GM19372 (cell line): ENCODE results near the gene KAT7.
"Not testable (repeated sequence)": the region's sequence is repeated elsewhere in the genome, so short reads cannot be mapped to it uniquely, and the experiment has no call there.

Source experiments
- ATAC-seq: cut with Tn5 transposase; IDR thresholded peaks from one replicate; pipeline ENCODE4 v1.9.1; 2021; ENCODE audit warnings: mild to moderate bottlenecking, low read depth, moderate library complexity; ENCODE audit not compliant: unreplicated experiment

KAT7 gene

GRCh38 chr17:49798182-49798581 lies 9.7 kb downstream of the KAT7 start:
- no peak for ATAC-seq

GRCh38 chr17:49798738-49799137 lies 10.3 kb downstream of the KAT7 start:
- no peak for ATAC-seq

GRCh38 chr17:49809056-49809455 lies 20.6 kb downstream of the KAT7 start:
- ATAC-seq, result no peak

GRCh38 chr17:49814781-49815529 lies 26.5 kb downstream of the KAT7 start:
- ATAC-seq, result no peak

GRCh38 chr17:49815761-49816281 lies 27.3 kb downstream of the KAT7 start:
- no peak for ATAC-seq

- no peak for ATAC-seq
Observed at GRCh38 chr17:49817993-49818392, 29.5 kb downstream of the KAT7 start.

- ATAC-seq, result no peak
Observed at GRCh38 chr17:49819138-49819537, 30.7 kb downstream of the KAT7 start.

- ATAC-seq, result no peak
Observed at GRCh38 chr17:49819651-49820050, 31.2 kb downstream of the KAT7 start.

- no peak for ATAC-seq
Observed at GRCh38 chr17:49820773-49821172, 32.3 kb downstream of the KAT7 start.

- no peak for ATAC-seq
Observed at GRCh38 chr17:49821466-49821865, 33.0 kb downstream of the KAT7 start.

GRCh38 chr17:49821916-49822315 lies 33.4 kb downstream of the KAT7 start:
- ATAC-seq, result no peak

GRCh38 chr17:49822829-49823228 lies 34.3 kb downstream of the KAT7 start:
- no peak for ATAC-seq

- ATAC-seq, result no peak
Observed at GRCh38 chr17:49823614-49824013, 35.1 kb downstream of the KAT7 start.

- ATAC-seq, result no peak
Observed at GRCh38 chr17:49825645-49826044, 37.2 kb downstream of the KAT7 start.

- ATAC-seq, result not testable (repeated sequence)
Observed at GRCh38 chr17:49828325-49828724, 39.8 kb downstream of the KAT7 start.

- no peak for ATAC-seq
Observed at GRCh38 chr17:49829026-49829425, 40.5 kb downstream of the KAT7 start.

GRCh38 chr17:49830605-49831004 lies 42.1 kb downstream of the KAT7 start:
- ATAC-seq, result no peak

- ATAC-seq, result no peak
Observed at GRCh38 chr17:49832840-49833599, 44.5 kb downstream of the KAT7 start.

- no peak for ATAC-seq
Observed at GRCh38 chr17:49834118-49834743, 45.8 kb downstream of the KAT7 start.

- no peak for ATAC-seq
Observed at GRCh38 chr17:49835472-49835871, 47.0 kb downstream of the KAT7 start.
